GM18508 (cell line): ENCODE results near the gene SMIM32.

Source experiments
- ATAC-seq: cut with Tn5 transposase; IDR thresholded peaks from one replicate; pipeline ENCODE4 v1.9.1; 2021; ENCODE audit warnings: moderate number of reproducible peaks; ENCODE audit not compliant: insufficient read depth, unreplicated experiment

Gene SMIM32

DNA sequence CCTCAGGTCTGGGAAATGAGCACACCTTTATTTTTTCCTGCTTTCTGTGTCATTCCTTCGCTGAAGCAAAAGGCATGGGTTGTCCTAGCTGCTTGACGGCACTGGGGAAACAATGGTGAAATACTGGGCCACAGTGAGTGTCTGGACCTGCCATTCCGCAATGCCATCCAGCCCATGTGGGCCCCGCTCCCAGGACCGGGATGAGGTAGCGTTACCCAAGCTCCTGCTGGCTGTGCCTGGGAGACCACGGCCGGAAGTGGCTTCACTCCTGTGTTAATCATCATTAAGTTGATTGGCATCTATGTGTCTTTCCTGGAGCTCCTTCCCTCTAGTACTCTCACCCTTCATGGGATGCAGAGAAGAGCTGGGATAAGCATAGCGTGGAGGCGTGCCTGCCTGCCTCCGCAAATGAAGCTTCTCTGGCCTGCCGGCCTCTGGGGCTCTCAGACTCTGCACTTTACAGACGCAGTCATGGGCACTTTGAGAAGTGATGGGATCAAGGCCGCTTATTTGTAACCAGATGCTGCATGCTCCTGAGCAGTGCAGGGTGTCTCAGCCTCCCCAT is 16.5 kb upstream of the SMIM32 start:
- ATAC-seq, result no peak

DNA sequence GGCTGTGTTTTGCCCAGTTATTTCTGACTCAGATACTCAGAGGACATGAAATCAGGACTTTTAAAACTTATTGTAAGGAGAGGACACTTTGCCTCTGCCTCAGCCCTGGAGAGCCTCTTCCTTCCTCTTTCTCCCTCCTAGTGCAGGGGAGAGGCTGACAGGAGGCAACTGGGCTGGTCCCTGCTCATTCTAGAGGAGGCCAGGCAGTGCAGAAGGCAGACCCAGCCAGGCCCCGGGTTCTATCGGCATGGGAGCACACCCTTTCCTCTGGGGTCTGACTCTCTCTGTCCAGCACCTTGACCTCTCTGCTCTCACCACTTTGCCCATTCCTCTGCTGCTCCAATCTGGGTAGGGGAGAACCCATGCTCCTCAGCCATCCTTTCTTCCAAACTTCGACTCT is 16.0 kb upstream of the SMIM32 start:
- ATAC-seq, result no peak

GRCh38 chr5:136207631-136208030 is 14.7 kb upstream of the SMIM32 start:
- ATAC-seq, result no peak

DNA sequence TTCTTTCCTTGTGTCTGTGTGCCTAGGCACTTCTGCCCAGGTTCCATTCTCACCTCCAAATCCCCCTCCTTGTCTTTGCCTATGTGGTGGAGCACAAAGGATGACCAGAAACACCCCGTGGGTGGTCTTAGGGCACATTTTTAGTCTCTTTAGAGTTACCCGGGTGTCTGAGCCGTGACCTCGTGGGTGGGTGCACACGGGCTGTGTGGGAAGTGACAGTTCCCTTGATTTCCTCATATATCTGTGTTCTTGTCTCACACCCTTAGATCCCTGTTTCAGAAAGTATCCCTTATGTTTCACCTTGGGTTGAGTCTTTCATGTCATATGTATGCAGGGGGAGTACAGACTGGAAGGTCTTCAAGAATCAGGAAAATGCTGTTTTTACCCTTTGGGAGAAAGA is 13.4 kb upstream of the SMIM32 start:
- ATAC-seq, result no peak

GRCh38 chr5:136205941-136206340 is 13.0 kb upstream of the SMIM32 start:
- ATAC-seq, result no peak

GRCh38 chr5:136205061-136205702 is 12.2 kb upstream of the SMIM32 start:
- no peak for ATAC-seq

- ATAC-seq, result no peak
Measured at GRCh38 chr5:136203303-136203922, 10.5 kb upstream of the SMIM32 start.

GRCh38 chr5:136202469-136203205 is 9.7 kb upstream of the SMIM32 start:
- no peak for ATAC-seq

- ATAC-seq, result no peak
Measured at GRCh38 chr5:136201870-136202269, 8.9 kb upstream of the SMIM32 start.

DNA sequence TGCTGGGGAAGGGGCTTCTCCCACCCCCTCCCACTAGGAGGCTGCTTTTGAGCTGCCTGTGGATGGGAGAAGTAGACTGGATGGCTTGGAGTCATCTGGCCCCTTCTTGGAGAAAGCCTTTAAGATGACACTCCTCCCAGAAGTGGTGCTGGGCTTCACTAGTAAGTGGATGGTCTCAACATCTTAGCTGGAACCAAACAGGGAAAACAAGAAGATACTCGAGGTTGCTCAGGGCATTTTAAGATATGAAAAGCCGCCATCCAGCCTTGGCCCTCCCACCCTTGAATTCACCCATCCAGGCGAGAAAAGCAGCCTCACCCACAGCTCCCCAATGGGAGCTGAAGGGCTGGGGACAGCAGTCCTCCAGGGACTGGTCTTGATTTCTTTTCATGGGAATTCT is 7.8 kb upstream of the SMIM32 start:
- ATAC-seq, result no peak

DNA sequence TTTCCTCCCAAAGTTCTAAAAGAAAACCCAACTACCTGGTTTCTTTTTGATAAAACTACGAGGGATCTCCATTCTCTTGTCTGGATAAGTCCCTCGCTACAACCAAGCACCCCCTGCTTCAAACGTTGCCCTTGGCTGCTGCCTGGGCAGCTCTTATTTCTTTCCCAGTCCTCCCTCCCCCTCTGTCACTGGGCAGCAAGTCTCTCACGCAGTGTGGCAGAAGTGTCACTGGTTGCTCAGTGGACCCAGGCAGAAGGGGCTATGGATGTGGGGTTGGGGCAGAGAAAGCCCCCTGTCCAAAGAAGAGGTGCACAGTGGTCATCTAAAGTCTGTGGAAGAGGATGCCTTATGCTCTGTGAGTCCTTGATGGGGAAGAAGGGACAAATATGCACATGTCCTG is 7.2 kb upstream of the SMIM32 start:
- no peak for ATAC-seq

GRCh38 chr5:136199408-136199807 is 6.4 kb upstream of the SMIM32 start:
- ATAC-seq, result no peak

GRCh38 chr5:136198453-136198852 is 5.5 kb upstream of the SMIM32 start:
- no peak for ATAC-seq

GRCh38 chr5:136197462-136198142 is 4.6 kb upstream of the SMIM32 start:
- no peak for ATAC-seq

- ATAC-seq, result no peak
Measured at GRCh38 chr5:136195971-136196820, 3.2 kb upstream of the SMIM32 start.

DNA sequence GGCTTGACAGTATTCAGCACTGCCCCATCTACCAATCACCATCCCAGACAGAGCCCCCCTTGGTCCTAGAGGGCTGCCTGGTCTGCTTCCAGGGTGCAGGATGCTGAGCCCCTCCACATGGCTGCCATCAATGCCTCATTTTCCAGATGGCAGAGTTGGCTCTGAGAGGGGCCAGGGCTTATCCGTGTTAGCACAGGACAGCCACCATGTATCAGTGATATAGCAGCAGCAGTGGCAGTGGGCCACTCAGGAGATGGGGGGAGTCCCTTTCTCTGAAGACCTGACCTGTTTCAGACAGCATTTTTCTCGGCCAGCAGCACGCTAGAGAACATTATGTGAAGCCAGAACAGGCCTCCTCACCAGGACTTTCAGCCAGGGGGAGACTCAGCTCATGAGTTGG is 1.6 kb upstream of the SMIM32 start:
- ATAC-seq, result no peak

DNA sequence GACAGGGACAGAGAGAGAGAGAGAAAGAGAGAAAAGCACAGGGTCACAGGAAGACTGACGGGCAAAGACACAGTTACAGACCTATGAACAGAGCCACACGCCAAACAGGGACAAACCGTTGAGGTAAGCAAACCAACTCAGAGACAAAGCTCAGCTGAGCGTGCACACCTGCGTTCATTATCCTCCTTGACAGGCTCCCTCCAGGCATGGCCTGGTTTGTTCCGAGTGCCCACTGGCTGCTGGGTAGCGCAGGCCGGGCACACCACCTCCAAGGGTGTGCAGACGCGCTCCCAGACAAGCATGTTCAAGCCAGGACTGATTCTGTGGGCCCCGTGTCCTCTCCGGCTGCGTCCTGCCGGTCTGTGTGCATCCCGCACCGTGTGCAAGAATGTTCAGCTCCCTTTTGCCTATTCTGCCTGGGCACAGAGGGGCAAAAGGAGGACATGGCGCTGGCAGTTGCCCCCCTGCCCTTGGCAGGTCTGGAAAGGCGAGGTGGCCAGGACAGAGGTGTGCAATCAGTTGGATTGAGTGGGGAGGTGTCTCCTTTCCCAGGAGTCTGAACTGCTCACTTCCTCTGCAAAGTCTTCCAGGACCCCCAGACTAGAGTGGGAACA is 467 bp upstream of the SMIM32 start:
- ATAC-seq, result no peak

- ATAC-seq, result no peak
Measured at GRCh38 chr5:136192015-136192525, 892 bp downstream of the SMIM32 start.

DNA sequence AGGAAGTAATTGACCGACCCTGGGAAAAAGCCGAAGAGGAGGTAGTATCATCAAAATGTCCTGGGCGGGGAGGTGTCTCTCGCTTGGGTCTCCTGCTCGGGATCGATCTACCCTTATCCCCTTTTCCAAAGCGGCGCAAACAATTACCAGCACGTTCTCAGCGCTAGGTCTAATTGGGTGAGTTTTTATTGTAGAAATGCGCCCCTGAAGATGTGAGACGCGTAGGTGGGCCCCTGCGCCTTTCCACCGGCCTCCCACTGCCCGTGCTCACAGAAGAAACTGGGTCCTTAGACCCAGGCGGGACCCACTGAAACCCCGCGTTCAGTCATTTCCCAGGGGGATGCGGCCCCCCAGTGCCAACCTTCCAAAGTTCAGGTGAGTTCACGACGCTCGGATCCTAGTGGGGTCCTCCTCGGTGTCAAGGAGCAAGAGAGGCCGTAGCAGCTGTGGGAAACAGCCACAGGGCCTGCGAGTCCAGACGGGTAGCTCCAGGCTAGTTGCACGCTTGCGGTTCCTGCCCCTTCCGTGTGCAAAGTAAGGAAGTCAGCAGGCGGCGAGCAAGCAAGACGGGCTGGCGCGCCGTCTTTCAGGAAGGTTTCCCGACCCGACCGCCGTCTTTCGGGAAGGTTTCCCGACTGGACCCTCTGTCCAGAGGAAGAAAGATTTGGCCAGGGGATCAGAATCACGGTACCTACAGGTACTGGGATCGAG is 1.5 kb downstream of the SMIM32 start:
- ATAC-seq, result no peak
